Measurements from ENCODE around the gene CLSTN2. TPM values are rescaled to one million over a fixed set of nuclear protein-coding genes. Genes with fewer than 3 reads are reported as not detected.

The CLSTN2 gene
- total RNA-seq, 1 donor from 2014 or later: 0.74 TPM

GRCh38 chr3:140438736-140439470, 503.9 kb downstream of the CLSTN2 start:
- Mint-ChIP-seq H3K9me3 (ENCODE audit: unreplicated experiment) (no peaks in the 10 kb centered on the region), H3K27ac (ENCODE audit: unreplicated experiment) (no peak overlapping the region), H3K4me3 (ENCODE audit: unreplicated experiment) (no peak overlapping the region), H3K27me3 (ENCODE audit: unreplicated experiment) (no peaks in the 10 kb centered on the region), H3K4me1 (ENCODE audit: unreplicated experiment) (no peaks in the 10 kb centered on the region), H3K36me3 (ENCODE audit: low read depth, unreplicated experiment) (no peaks in the 10 kb centered on the region)
- TF ChIP-seq CTCF (IDR thresholded peaks at IDR 0.05; ENCODE audit: unreplicated experiment): no peak
- no peak for DNase-seq (ENCODE audit: low spot score)

GRCh38 chr3:140439527-140439926, 504.5 kb downstream of the CLSTN2 start:
- no peak for DNase-seq (ENCODE audit: low spot score)
- TF ChIP-seq CTCF (IDR thresholded peaks at IDR 0.05; ENCODE audit: unreplicated experiment): no peak
- Mint-ChIP-seq H3K36me3 (ENCODE audit: low read depth, unreplicated experiment) (no peaks in the 10 kb centered on the region), H3K4me1 (ENCODE audit: unreplicated experiment) (no peaks in the 10 kb centered on the region), H3K27ac (ENCODE audit: unreplicated experiment) (no peak overlapping the region), H3K4me3 (ENCODE audit: unreplicated experiment) (no peak overlapping the region), H3K27me3 (ENCODE audit: unreplicated experiment) (no peaks in the 10 kb centered on the region), H3K9me3 (ENCODE audit: unreplicated experiment) (no peaks in the 10 kb centered on the region)

GRCh38 chr3:140440446-140440845, 505.5 kb downstream of the CLSTN2 start:
- DNase-seq (ENCODE audit: low spot score): no peak
- no peak overlapping the region for H3K27ac Mint-ChIP-seq (ENCODE audit: unreplicated experiment)
- no peak for TF ChIP-seq CTCF (IDR thresholded peaks at IDR 0.05; ENCODE audit: unreplicated experiment)
- no peaks in the 10 kb centered on the region for H3K36me3 Mint-ChIP-seq (ENCODE audit: low read depth, unreplicated experiment)
- H3K9me3 Mint-ChIP-seq (ENCODE audit: unreplicated experiment): no peaks in the 10 kb centered on the region
- no peaks in the 10 kb centered on the region for H3K4me1 Mint-ChIP-seq (ENCODE audit: unreplicated experiment)
- H3K4me3 Mint-ChIP-seq (ENCODE audit: unreplicated experiment): no peak overlapping the region
- no peaks in the 10 kb centered on the region for H3K27me3 Mint-ChIP-seq (ENCODE audit: unreplicated experiment)

GRCh38 chr3:140441006-140441405, 506.0 kb downstream of the CLSTN2 start:
- Mint-ChIP-seq H3K4me3 (ENCODE audit: unreplicated experiment) (no peak overlapping the region), H3K9me3 (ENCODE audit: unreplicated experiment) (no peaks in the 10 kb centered on the region), H3K27ac (ENCODE audit: unreplicated experiment) (no peak overlapping the region), H3K27me3 (ENCODE audit: unreplicated experiment) (no peaks in the 10 kb centered on the region), H3K4me1 (ENCODE audit: unreplicated experiment) (no peaks in the 10 kb centered on the region), H3K36me3 (ENCODE audit: low read depth, unreplicated experiment) (no peaks in the 10 kb centered on the region)
- DNase-seq (ENCODE audit: low spot score): no peak
- no peak for TF ChIP-seq CTCF (IDR thresholded peaks at IDR 0.05; ENCODE audit: unreplicated experiment)

- Mint-ChIP-seq H3K4me3 (ENCODE audit: unreplicated experiment) (no peak overlapping the region), H3K36me3 (ENCODE audit: low read depth, unreplicated experiment) (no peaks in the 10 kb centered on the region), H3K27me3 (ENCODE audit: unreplicated experiment) (no peaks in the 10 kb centered on the region), H3K27ac (ENCODE audit: unreplicated experiment) (no peak overlapping the region), H3K4me1 (ENCODE audit: unreplicated experiment) (no peaks in the 10 kb centered on the region), H3K9me3 (ENCODE audit: unreplicated experiment) (no peaks in the 10 kb centered on the region)
- no peak for TF ChIP-seq CTCF (IDR thresholded peaks at IDR 0.05; ENCODE audit: unreplicated experiment)
- no peak for DNase-seq (ENCODE audit: low spot score)
Measured at GRCh38 chr3:140442621-140443020, 507.6 kb downstream of the CLSTN2 start.
